Naive thymus-derived CD8-positive, alpha-beta T cell (primary cell): Measurements from ENCODE around the gene SGO2. TPM values are rescaled to one million over a fixed set of nuclear protein-coding genes. Genes with fewer than 3 reads are reported as not detected.
A peak's percentile ranks its signal among the peaks of the same experiment; 100 is the strongest.

ENCODE experiments used
- ATAC-seq, 2 donors: fragments of 150-1000 bp; cut with Tn5 transposase in 1 of 2; sonication (Bioruptor Pico), chemical (Tn5 transposase) in 1 of 2; 1 replicate in 1 of 2; 2 replicates in 1 of 2; pipeline ENCODE4 v1.10.0; 2021; ENCODE audit warnings: mild to moderate bottlenecking in 2 of 2, moderate library complexity in 2 of 2
- POLR2A ChIA-PET: fragments of 350-600 bp; sonication (Branson Sonifier 250); formaldehyde crosslinking; loops from one replicate; lab custom pipeline; 2021; ENCODE audit warnings: antibody characterized with exemption; lab: Charles Lee
- DNase-seq, 10 donors: peaks; one replicate each; pipeline versions ENCODE4 v3.0.0 to v3.0.0-alpha.2; 2020 to 2022
- H3K27ac Mint-ChIP-seq, 10 donors: one replicate each; pipeline ENCODE4 v1.8.0; 2020 to 2022; ENCODE audit warnings: mild to moderate bottlenecking in 10 of 10, mixed read lengths in 10 of 10, moderate library complexity in 4 of 10, inconsistent platforms in 1 of 10
- H3K27me3 Mint-ChIP-seq, 5 donors: one replicate each; pipeline ENCODE4 v1.8.0; 2021 to 2022; ENCODE audit warnings: mixed read lengths in 5 of 5
- H3K36me3 Mint-ChIP-seq, 3 donors: one replicate each; pipeline ENCODE4 v1.8.0; 2020 to 2022; ENCODE audit warnings: mixed read lengths in 3 of 3, mild to moderate bottlenecking in 2 of 3, inconsistent platforms in 1 of 3
- H3K4me1 Mint-ChIP-seq, 4 donors: one replicate each; pipeline ENCODE4 v1.8.0; 2021 to 2022; ENCODE audit warnings: mixed read lengths in 4 of 4
- H3K4me3 Mint-ChIP-seq, 10 donors: one replicate each; pipeline ENCODE4 v1.8.0; 2020 to 2022; ENCODE audit warnings: mild to moderate bottlenecking in 10 of 10, mixed read lengths in 10 of 10, moderate library complexity in 6 of 10, inconsistent platforms in 1 of 10
- H3K9me3 Mint-ChIP-seq, 9 donors: one replicate each; pipeline ENCODE4 v1.8.0; 2020 to 2022; ENCODE audit warnings: mixed read lengths in 9 of 9, mild to moderate bottlenecking in 3 of 9, inconsistent platforms in 1 of 9, moderate library complexity in 1 of 9
- polyA plus RNA-seq, 3 donors: library from polyadenylated mRNA; unstranded; fragments of 300-500 nt; fragmentation: Illumina TruSeq; gene quantifications; one replicate each; pipeline ENCODE4 v1.2.3, GENCODE V29; 2021
- total RNA-seq, 8 experiments: library from RNA in 2 of 8; stranded (reverse) in 2 of 8; gene quantifications; one replicate each; pipeline ENCODE4 v1.2.3 and lab custom pipeline; 2021 to 2026

The SGO2 gene
- total and polyA plus RNA-seq, 5 experiments from 2014 or later: 0.66 to 4.9 (median 2.4) TPM

- Mint-ChIP-seq H3K4me1 (peaks cover 0 to 1% (median 0%) of the 10 kb centered on the region in 4 donors), H3K36me3 (peaks cover 16 to 93% (median 48%) of the 10 kb centered on the region in 3 donors), H3K9me3 (no peaks in the 10 kb centered on the region), H3K27ac (peak overlapping the region in 2 of 10 donors; percentile 7 to 60), H3K4me3 (no peak overlapping the region), H3K27me3 (no peaks in the 10 kb centered on the region)
- POLR2A ChIA-PET: no interaction called here
- DNase-seq: no peak
- no peak for ATAC-seq
Observed at GRCh38 chr2:200494048-200494447, 32.0 kb upstream of the SGO2 start.

GRCh38 chr2:200496696-200497095 is 29.3 kb upstream of the SGO2 start:
- peak overlapping the region in 2 of 10 donors; percentile 17 to 72 for H3K27ac Mint-ChIP-seq
- peaks cover 0 to 2% (median 1%) of the 10 kb centered on the region in 4 donors for H3K4me1 Mint-ChIP-seq
- peaks cover 8 to 75% (median 32%) of the 10 kb centered on the region in 3 donors for H3K36me3 Mint-ChIP-seq
- no peaks in the 10 kb centered on the region for H3K27me3 Mint-ChIP-seq
- POLR2A ChIA-PET: no interaction called here
- DNase-seq (no peak), ATAC-seq (no peak)
- H3K9me3 Mint-ChIP-seq: no peaks in the 10 kb centered on the region
- no peak overlapping the region for H3K4me3 Mint-ChIP-seq

DNA sequence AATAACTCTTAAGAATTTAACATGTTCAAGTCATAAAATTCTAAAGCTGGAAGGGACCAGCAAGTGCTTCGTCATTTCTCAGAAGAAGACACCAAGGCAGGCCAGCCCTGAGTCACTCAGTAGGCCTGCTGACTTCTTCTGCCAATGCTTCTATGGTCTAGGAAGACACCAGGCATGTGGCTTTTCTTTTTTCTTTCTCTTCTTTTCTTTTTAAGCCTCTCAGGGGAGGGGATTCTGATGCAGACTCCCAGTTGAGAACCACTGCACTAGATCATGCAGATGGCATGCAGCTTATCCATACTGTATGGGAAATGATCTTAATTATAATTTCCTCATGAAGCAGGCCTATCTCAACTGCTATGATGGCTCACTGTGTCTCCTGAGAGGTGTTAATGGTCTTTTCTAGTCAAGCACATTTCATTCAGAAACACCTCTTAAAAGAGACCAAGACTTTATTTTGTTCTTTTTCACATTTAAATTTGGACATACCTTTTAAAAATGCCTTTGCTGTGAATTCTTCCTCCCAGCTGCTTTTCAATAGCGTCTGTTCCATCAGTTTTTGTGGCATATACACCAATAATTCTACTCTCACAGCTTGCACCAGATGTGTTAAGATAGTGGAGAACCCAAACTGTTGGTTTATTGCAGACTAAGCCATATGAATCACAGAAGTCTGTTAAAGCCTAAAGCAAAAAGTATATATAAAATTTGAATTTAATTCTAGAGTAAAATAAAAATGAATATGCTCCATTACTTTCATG is 27.4 kb upstream of the SGO2 start:
- Mint-ChIP-seq H3K27ac (no peak overlapping the region), H3K36me3 (peaks cover 5 to 74% (median 25%) of the 10 kb centered on the region in 3 donors), H3K27me3 (no peaks in the 10 kb centered on the region), H3K4me1 (peaks cover 6 to 11% (median 9%) of the 10 kb centered on the region in 4 donors), H3K9me3 (peaks cover 0 to 9% (median 0%) of the 10 kb centered on the region in 9 donors), H3K4me3 (no peak overlapping the region)
- POLR2A ChIA-PET: no interaction called here
- ATAC-seq: no peak
- no peak for DNase-seq

GRCh38 chr2:200502196-200502595 is 23.8 kb upstream of the SGO2 start:
- peaks cover 12 to 29% (median 23%) of the 10 kb centered on the region in 4 donors for H3K4me1 Mint-ChIP-seq
- DNase-seq: no peak
- H3K36me3 Mint-ChIP-seq: peaks cover 5 to 55% (median 21%) of the 10 kb centered on the region in 3 donors
- no peak overlapping the region for H3K4me3 Mint-ChIP-seq
- no peak for ATAC-seq
- no peaks in the 10 kb centered on the region for H3K27me3 Mint-ChIP-seq
- POLR2A ChIA-PET: no interaction called here
- no peak overlapping the region for H3K27ac Mint-ChIP-seq
- peaks cover 0 to 9% (median 0%) of the 10 kb centered on the region in 9 donors for H3K9me3 Mint-ChIP-seq

DNA sequence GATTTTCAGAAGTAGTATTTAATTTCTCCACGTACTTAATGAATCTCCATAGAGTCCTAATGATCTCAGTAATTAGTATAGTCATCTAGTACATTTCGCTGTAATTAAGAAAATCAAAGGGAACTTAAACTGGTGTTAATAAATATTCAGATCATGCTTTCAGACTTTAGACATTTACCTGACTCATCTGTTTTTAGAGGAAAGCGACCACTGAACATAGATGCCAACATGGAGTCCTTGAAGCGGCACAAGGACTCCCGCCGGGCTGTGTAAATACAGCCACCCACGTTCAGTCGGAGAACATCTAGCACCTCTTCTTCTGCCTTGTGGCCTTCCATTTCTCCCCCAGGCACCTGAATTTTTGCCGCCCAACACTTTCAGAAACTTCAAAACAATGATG is 19.3 kb upstream of the SGO2 start:
- Mint-ChIP-seq H3K27me3 (no peaks in the 10 kb centered on the region), H3K9me3 (peaks cover 0 to 9% (median 0%) of the 10 kb centered on the region in 9 donors), H3K4me3 (no peak overlapping the region), H3K36me3 (peaks cover 5 to 33% (median 15%) of the 10 kb centered on the region in 3 donors), H3K27ac (peak overlapping the region in 3 of 10 donors; percentile 6 to 60 (median 26)), H3K4me1 (peaks cover 18 to 55% (median 40%) of the 10 kb centered on the region in 4 donors)
- DNase-seq (no peak), ATAC-seq (no peak)
- POLR2A ChIA-PET: no interaction called here

GRCh38 chr2:200507179-200507578 is 18.8 kb upstream of the SGO2 start:
- Mint-ChIP-seq H3K9me3 (peaks cover 0 to 5% (median 0%) of the 10 kb centered on the region in 9 donors), H3K4me3 (peak overlapping the region in 1 of 10 donors; percentile 18), H3K36me3 (peaks cover 3 to 30% (median 15%) of the 10 kb centered on the region in 3 donors), H3K27me3 (no peaks in the 10 kb centered on the region), H3K4me1 (peaks cover 18 to 55% (median 40%) of the 10 kb centered on the region in 4 donors), H3K27ac (peak overlapping the region in 2 of 10 donors; percentile 26 to 73)
- DNase-seq: no peak
- POLR2A ChIA-PET: no interaction called here
- no peak for ATAC-seq

- H3K36me3 Mint-ChIP-seq: peaks cover 0 to 13% (median 3%) of the 10 kb centered on the region in 3 donors
- DNase-seq (peak in 3 of 10 donors; percentile 4 to 24 (median 15)), ATAC-seq (no peak)
- H3K4me3 Mint-ChIP-seq: peak overlapping the region; percentile 80 to 97 (median 94)
- H3K27me3 Mint-ChIP-seq: no peaks in the 10 kb centered on the region
- POLR2A ChIA-PET: interaction anchor here (0.6 to 1.6 kb wide), 5 partner anchors 16 to 350 kb away, joined by 3 to 20 read pairs (median 3); partner anchors contain the start of gene SGO2
- peaks cover 12 to 47% (median 32%) of the 10 kb centered on the region in 4 donors for H3K4me1 Mint-ChIP-seq
- H3K27ac Mint-ChIP-seq: peak overlapping the region; percentile 83 to 98 (median 94)
- H3K9me3 Mint-ChIP-seq: no peaks in the 10 kb centered on the region
Observed at GRCh38 chr2:200509235-200509611, 16.8 kb upstream of the SGO2 start.

- Mint-ChIP-seq H3K4me1 (peaks cover 14 to 45% (median 32%) of the 10 kb centered on the region in 4 donors), H3K27ac (peak within 1 kb of the TSS; percentile 83 to 98 (median 94)), H3K27me3 (no peaks in the 10 kb centered on the region), H3K4me3 (peak within 1 kb of the TSS; percentile 80 to 97 (median 94)), H3K9me3 (no peaks in the 10 kb centered on the region), H3K36me3 (peaks cover 0 to 9% (median 2%) of the 10 kb centered on the region in 3 donors)
- ATAC-seq: peak; percentile 97 to 98
- peak; percentile 83 to 93 (median 90) for DNase-seq
- POLR2A ChIA-PET: interaction anchor here (1.0 to 1.6 kb wide), 4 partner anchors 16 to 134 kb away, joined by 3 to 20 read pairs (median 4); partner anchors contain the start of gene SGO2
Observed at GRCh38 chr2:200509612-200510433, 16.2 kb upstream of the SGO2 start, which contains the start of gene KCTD18. KCTD18 (minus strand) TSS chr2:200510068; CDS start chr2:200507016, 3,052 bp downstream.

- POLR2A ChIA-PET: interaction anchor here (1.1 to 1.3 kb wide), 2 partner anchors 10 to 47 kb away, joined by 3 to 4 read pairs; no protein-coding TSS in a partner anchor
- ATAC-seq (peak; percentile 30 to 78), DNase-seq (peak in 2 of 10 donors; percentile 16 to 24)
- peak overlapping the region in 3 of 10 donors; percentile 0 to 18 (median 2) for H3K4me3 Mint-ChIP-seq
- H3K27me3 Mint-ChIP-seq: peaks cover 0 to 5% (median 0%) of the 10 kb centered on the region in 5 donors
- H3K4me1 Mint-ChIP-seq: peaks cover 0 to 8% (median 5%) of the 10 kb centered on the region in 4 donors
- H3K36me3 Mint-ChIP-seq: peaks cover 0 to 9% (median 0%) of the 10 kb centered on the region in 3 donors
- H3K9me3 Mint-ChIP-seq: peaks cover 0 to 14% (median 6%) of the 10 kb centered on the region in 9 donors
- H3K27ac Mint-ChIP-seq: peak overlapping the region in 4 of 10 donors; percentile 1 to 13 (median 6)
Observed at GRCh38 chr2:200515155-200515554, 10.9 kb upstream of the SGO2 start.

- Mint-ChIP-seq H3K27me3 (peaks cover 0 to 6% (median 0%) of the 10 kb centered on the region in 5 donors), H3K9me3 (no peaks in the 10 kb centered on the region), H3K36me3 (no peaks in the 10 kb centered on the region), H3K4me3 (no peak overlapping the region), H3K27ac (no peak overlapping the region), H3K4me1 (peaks cover 3 to 20% (median 11%) of the 10 kb centered on the region in 4 donors)
- no peak for DNase-seq
- POLR2A ChIA-PET: no interaction called here
- no peak for ATAC-seq
Observed at GRCh38 chr2:200523158-200523557, 2.8 kb upstream of the SGO2 start.

DNA sequence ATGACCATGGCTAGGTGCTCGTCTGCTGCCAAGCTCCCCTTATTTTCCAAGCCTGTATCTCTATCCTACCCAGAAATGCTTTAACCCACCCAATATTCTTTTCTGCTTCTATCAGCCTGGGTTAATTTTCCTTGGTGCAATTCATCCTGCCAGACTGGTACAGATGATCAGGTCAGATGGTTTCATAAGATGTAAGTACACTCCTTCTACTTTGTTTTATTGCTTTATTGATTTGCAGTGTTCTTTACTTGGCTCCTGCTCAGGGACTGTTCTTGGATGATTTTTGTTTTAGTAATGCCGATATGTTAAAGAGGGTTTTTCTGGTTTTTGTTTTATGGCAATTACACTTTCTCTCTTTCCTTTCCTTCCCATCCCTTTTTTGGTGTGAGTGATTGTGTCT is 2.4 kb upstream of the SGO2 start:
- H3K27ac Mint-ChIP-seq: no peak overlapping the region
- peaks cover 3 to 20% (median 11%) of the 10 kb centered on the region in 4 donors for H3K4me1 Mint-ChIP-seq
- no peaks in the 10 kb centered on the region for H3K9me3 Mint-ChIP-seq
- DNase-seq: no peak
- POLR2A ChIA-PET: no interaction called here
- H3K27me3 Mint-ChIP-seq: peaks cover 0 to 6% (median 0%) of the 10 kb centered on the region in 5 donors
- ATAC-seq: no peak
- H3K4me3 Mint-ChIP-seq: no peak overlapping the region
- no peaks in the 10 kb centered on the region for H3K36me3 Mint-ChIP-seq

DNA sequence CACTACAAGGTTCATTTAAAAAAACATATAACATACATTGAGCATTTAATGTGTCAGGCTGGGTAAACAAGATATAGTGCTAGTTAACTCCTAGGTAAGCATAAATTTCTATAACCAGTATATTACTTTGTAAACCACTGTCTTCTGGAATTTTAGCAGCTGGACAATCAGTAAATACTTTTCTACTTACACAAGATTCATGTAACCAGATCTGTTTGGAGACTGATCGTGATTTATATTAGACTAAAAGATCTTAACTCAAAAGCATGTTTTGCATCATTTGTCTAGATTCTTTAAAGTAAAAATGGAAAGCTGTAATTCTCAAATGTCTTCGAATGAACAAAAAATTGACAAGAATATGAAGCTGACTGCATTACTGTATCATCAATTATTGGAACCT is 941 bp upstream of the SGO2 start:
- POLR2A ChIA-PET: interaction anchor here (0.6 to 3.4 kb wide), 5 partner anchors 10 to 339 kb away, joined by 3 to 20 read pairs (median 4); partner anchors contain the start of genes CLK1 and KCTD18
- Mint-ChIP-seq H3K4me1 (peaks cover 3 to 20% (median 11%) of the 10 kb centered on the region in 4 donors), H3K27me3 (peaks cover 0 to 6% (median 0%) of the 10 kb centered on the region in 5 donors), H3K4me3 (peak overlapping the region in 4 of 10 donors; percentile 85 to 96 (median 95)), H3K27ac (peak overlapping the region in 1 of 10 donors; percentile 81), H3K36me3 (no peaks in the 10 kb centered on the region), H3K9me3 (no peaks in the 10 kb centered on the region)
- ATAC-seq (no peak), DNase-seq (no peak)
